Smooth muscle cell (in vitro differentiated cells): ENCODE measurements around the gene JAKMIP1. TPM values are rescaled to one million over a fixed set of nuclear protein-coding genes. Genes with fewer than 3 reads are reported as not detected.

Source experiments
- DNase-seq: peaks from one replicate; lab custom pipeline; 2025; ENCODE audit not compliant: unreplicated experiment; lab: John Stamatoyannopoulos, UW
- H2AFZ ChIP-seq: fragments of 200-600 bp; sonication (generic); 2 replicates; pipeline ENCODE4 v1.6.0; 2016; ENCODE audit warnings: antibody characterized with exemption, low read depth, mild to moderate bottlenecking
- H3F3A ChIP-seq: fragments of 200-600 bp; sonication (generic); 2 replicates; pipeline ENCODE4 v1.6.0; 2017; ENCODE audit warnings: antibody characterized with exemption, low read depth
- H3K27ac ChIP-seq: fragments of 200-600 bp; sonication (generic); 2 replicates; pipeline ENCODE4 v1.5.1; 2016; ENCODE audit warnings: low read depth, mild to moderate bottlenecking
- H3K27me3 ChIP-seq: fragments of 200-600 bp; sonication (generic); 2 replicates; pipeline ENCODE4 v1.6.1; 2016; ENCODE audit warnings: low read depth, mild to moderate bottlenecking
- H3K36me3 ChIP-seq: fragments of 200-600 bp; sonication (generic); 2 replicates; pipeline ENCODE4 v1.5.1; 2016; ENCODE audit warnings: low read depth
- H3K4me1 ChIP-seq: fragments of 200-600 bp; sonication (generic); 2 replicates; pipeline ENCODE4 v1.5.1; 2016; ENCODE audit warnings: low read depth
- H3K4me2 ChIP-seq: fragments of 200-600 bp; sonication (generic); 2 replicates; pipeline ENCODE4 v1.6.0; 2016; ENCODE audit warnings: mild to moderate bottlenecking
- H3K4me3 ChIP-seq: fragments of 200-600 bp; sonication (generic); 2 replicates; pipeline ENCODE4 v1.5.1; 2016; ENCODE audit warnings: mild to moderate bottlenecking
- H3K79me2 ChIP-seq: fragments of 200-600 bp; sonication (generic); 2 replicates; pipeline ENCODE4 v1.6.0; 2016; ENCODE audit warnings: low read depth, mild to moderate bottlenecking
- H3K9ac ChIP-seq: fragments of 200-600 bp; sonication (generic); 2 replicates; pipeline ENCODE4 v1.6.0; 2016; ENCODE audit warnings: low read depth
- H3K9me3 ChIP-seq: fragments of 200-600 bp; sonication (generic); replicated peaks from 2 replicates; pipeline ENCODE4 v1.5.1; 2016; ENCODE audit warnings: low read depth
- H4K20me1 ChIP-seq: fragments of 200-600 bp; sonication (generic); 2 replicates; pipeline ENCODE4 v1.6.0; 2016; ENCODE audit warnings: low read depth
- WGBS: methylation state at CpG from one replicate; pipeline ENCODE4 v1.1.7; 2016; ENCODE audit warnings: low lambda C conversion rate; 5-methylcytosine and 5-hydroxymethylcytosine counted together
- polyA plus RNA-seq: library from polyadenylated mRNA; unstranded; fragments of >200 nt; fragmentation: Nextera tagmentation; extraction: Ambion mirVana; gene quantifications from 2 replicates; pipeline ENCODE4 v1.2.1, GENCODE V29; 2016
- total RNA-seq: library from RNA; depleted of rRNA; stranded (reverse); fragments of >200 nt; gene quantifications from 2 replicates; pipeline ENCODE4 v1.2.3, GENCODE V29; 2014
- TF ChIP-seq, protein P1 (sequence below): fragments of 200-600 bp; sonication (generic); IDR thresholded peaks from 2 replicates; pipeline ENCODE4 v1.5.1; 2017; ENCODE audit warnings: borderline replicate concordance, mild to moderate bottlenecking, antibody characterized with exemption; ENCODE audit not compliant: insufficient read depth, poor library complexity, severe bottlenecking

The JAKMIP1 gene
- total and polyA plus RNA-seq, 2 experiments from 2014 or later: 0.64 TPM; not detected in 1

DNA sequence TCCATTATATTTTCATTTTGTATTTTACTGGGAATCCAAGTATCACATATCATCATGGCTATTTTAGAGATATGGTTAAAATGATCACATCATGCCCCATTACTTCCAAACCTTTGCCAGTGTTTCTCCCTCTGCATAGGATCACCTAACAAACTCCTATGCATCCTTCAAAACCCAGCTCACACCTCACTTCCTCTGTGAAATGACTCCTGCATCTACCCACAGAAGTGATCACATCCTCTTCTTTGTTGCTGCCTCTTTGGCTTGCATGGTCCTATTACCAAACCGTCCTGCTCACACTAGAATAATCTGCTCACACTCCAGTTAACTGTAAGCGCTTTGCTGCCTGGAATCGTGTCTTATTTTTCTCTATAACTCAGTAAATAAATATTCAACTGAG is 107.4 kb downstream of the JAKMIP1 start:
- Histone ChIP-seq H3K79me2 (no peaks in the 10 kb centered on the region), H3F3A (no peaks in the 10 kb centered on the region), H3K4me3 (no peak overlapping the region), H3K4me1 (no peaks in the 10 kb centered on the region), H4K20me1 (no peaks in the 10 kb centered on the region), H3K9ac (no peak overlapping the region), H3K4me2 (no peak overlapping the region), H3K27me3 (peaks cover 26% of the 10 kb centered on the region), H2AFZ (no peak overlapping the region), H3K36me3 (no peaks in the 10 kb centered on the region), H3K27ac (no peak overlapping the region), H3K9me3 (no peaks in the 10 kb centered on the region)
- WGBS: 83% methylated on average over 3 of the region's 3 CpGs
- DNase-seq: no peak
- TF ChIP-seq, protein P1, sequence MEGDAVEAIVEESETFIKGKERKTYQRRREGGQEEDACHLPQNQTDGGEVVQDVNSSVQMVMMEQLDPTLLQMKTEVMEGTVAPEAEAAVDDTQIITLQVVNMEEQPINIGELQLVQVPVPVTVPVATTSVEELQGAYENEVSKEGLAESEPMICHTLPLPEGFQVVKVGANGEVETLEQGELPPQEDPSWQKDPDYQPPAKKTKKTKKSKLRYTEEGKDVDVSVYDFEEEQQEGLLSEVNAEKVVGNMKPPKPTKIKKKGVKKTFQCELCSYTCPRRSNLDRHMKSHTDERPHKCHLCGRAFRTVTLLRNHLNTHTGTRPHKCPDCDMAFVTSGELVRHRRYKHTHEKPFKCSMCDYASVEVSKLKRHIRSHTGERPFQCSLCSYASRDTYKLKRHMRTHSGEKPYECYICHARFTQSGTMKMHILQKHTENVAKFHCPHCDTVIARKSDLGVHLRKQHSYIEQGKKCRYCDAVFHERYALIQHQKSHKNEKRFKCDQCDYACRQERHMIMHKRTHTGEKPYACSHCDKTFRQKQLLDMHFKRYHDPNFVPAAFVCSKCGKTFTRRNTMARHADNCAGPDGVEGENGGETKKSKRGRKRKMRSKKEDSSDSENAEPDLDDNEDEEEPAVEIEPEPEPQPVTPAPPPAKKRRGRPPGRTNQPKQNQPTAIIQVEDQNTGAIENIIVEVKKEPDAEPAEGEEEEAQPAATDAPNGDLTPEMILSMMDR: no peak

DNA sequence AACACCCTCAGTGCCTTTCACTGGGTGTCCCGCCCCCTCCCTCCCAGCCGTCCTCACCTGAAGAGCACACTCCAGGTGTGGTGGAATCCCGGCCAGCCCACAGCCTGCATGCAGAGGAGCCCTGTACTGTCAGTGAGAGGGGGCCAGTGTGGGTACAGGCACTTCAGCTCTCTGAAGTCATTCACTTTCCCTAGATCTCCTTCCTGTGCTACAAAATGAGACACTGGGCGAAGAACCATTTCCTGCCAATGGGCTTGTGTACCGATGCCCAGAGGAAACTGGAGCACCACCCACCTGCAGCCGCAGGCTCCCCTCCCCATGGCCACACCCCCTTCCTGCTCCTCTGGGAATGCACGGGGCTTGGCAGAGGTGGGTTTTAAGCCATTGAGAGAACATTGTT is 108.2 kb downstream of the JAKMIP1 start:
- DNase-seq: no peak
- Histone ChIP-seq H3K4me1 (no peaks in the 10 kb centered on the region), H3F3A (no peaks in the 10 kb centered on the region), H2AFZ (no peak overlapping the region), H3K9ac (no peak overlapping the region), H3K79me2 (no peaks in the 10 kb centered on the region), H3K4me3 (no peak overlapping the region), H3K36me3 (no peaks in the 10 kb centered on the region), H3K27me3 (peaks cover 26% of the 10 kb centered on the region), H3K9me3 (no peaks in the 10 kb centered on the region), H3K27ac (no peak overlapping the region), H3K4me2 (no peak overlapping the region), H4K20me1 (no peaks in the 10 kb centered on the region)
- 53% methylated on average over 7 of the region's 7 CpGs for WGBS
- TF ChIP-seq, protein P1: no peak

DNA sequence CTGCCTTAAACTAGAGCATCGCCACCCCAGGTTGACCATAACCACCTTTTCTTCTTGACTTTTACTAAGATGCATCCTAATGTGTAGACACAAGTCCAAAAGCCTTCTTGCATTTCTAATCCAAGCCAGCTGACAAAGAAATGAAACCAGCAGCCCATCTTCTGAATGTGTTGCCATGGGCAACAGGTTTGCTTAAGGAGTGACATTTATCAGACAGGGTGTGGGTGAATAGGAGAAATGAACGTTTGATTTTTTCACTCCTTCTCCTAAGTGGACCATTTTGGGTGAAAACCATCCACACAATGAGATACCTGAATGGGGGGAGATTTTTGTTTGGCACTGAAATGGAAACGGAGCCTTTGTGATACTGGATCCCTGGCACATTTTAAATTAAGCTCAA is 109.4 kb downstream of the JAKMIP1 start:
- Histone ChIP-seq H4K20me1 (no peaks in the 10 kb centered on the region), H3K4me3 (no peak overlapping the region), H3K27ac (no peak overlapping the region), H2AFZ (no peak overlapping the region), H3K4me2 (no peak overlapping the region), H3K36me3 (no peaks in the 10 kb centered on the region), H3K9ac (no peak overlapping the region), H3K4me1 (no peaks in the 10 kb centered on the region), H3K27me3 (peaks cover 26% of the 10 kb centered on the region), H3K9me3 (no peaks in the 10 kb centered on the region), H3F3A (no peaks in the 10 kb centered on the region), H3K79me2 (no peaks in the 10 kb centered on the region)
- TF ChIP-seq, protein P1: no peak
- DNase-seq: no peak
- 88% methylated on average over 3 of the region's 3 CpGs for WGBS

DNA sequence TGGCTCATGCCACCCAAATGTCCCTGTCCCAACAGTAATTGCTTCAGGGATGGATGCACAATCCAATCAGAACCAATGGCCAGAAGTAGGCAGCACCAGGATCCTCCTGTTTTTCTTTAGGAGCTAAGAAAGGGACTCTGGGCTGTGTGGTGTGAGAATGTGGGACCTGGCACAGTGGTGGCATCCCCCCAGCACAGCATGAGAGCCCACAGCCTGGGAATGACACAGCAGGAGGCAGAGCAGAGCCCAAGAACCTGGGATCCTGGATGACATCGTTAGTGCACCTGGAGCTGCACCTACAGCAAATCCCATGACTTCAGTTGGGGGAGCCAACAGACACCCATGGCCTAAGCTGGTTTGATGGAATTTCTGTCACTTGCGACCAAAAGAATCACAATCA is 111.4 kb downstream of the JAKMIP1 start:
- Histone ChIP-seq H3K9me3 (no peaks in the 10 kb centered on the region), H3K36me3 (no peaks in the 10 kb centered on the region), H3F3A (no peaks in the 10 kb centered on the region), H3K79me2 (no peaks in the 10 kb centered on the region), H3K4me2 (no peak overlapping the region), H3K27ac (no peak overlapping the region), H3K4me1 (no peaks in the 10 kb centered on the region), H3K9ac (no peak overlapping the region), H3K27me3 (peaks cover 26% of the 10 kb centered on the region), H4K20me1 (no peaks in the 10 kb centered on the region), H2AFZ (no peak overlapping the region), H3K4me3 (no peak overlapping the region)
- TF ChIP-seq, protein P1: no peak
- no peak for DNase-seq
- 87% methylated on average over 2 of the region's 2 CpGs for whole genome bisulfite sequencing
